GM12878 (cell line): ENCODE measurements around the gene PLCB2. TPM values are rescaled to one million over a fixed set of nuclear protein-coding genes. Genes with fewer than 3 reads are reported as not detected.

ENCODE experiments used
- BACH1 ChIP-seq: fragments of 450-650 bp; IDR thresholded peaks from 2 replicates; pipeline ENCODE4 v1.6.1; 2017; ENCODE audit warnings: mild to moderate bottlenecking, borderline replicate concordance
- BCLAF1 ChIP-seq: fragments of 450-650 bp; IDR thresholded peaks from 2 replicates; pipeline ENCODE4 v1.6.1; 2017; ENCODE audit warnings: antibody characterized with exemption, mild to moderate bottlenecking, moderate library complexity
- BHLHE40 ChIP-seq, 2 experiments: fragments of 450-650 bp in 1 of 2; IDR thresholded peaks; 2 replicates each; pipeline ENCODE4 v1.6.1; 2011 to 2017; ENCODE audit warnings: low read depth in 2 of 2, borderline replicate concordance in 1 of 2, improper control_type of control experiment in 1 of 2, low read length in 1 of 2, mild to moderate bottlenecking in 1 of 2
- ELK1 ChIP-seq: IDR thresholded peaks from 2 replicates; pipeline ENCODE4 v1.6.1; 2012; ENCODE audit warnings: low read depth, low read length, improper control_type of control experiment
- ESRRA ChIP-seq: IDR thresholded peaks from 2 replicates; pipeline ENCODE4 v1.6.1; 2012; ENCODE audit warnings: mild to moderate bottlenecking, low read length, improper control_type of control experiment
- FOS ChIP-seq: IDR thresholded peaks from 3 replicates; pipeline ENCODE4 v1.6.1; 2011; ENCODE audit warnings: borderline replicate concordance; ENCODE audit not compliant: insufficient read length; ENCODE audit errors: extremely low read depth
- MLLT1 ChIP-seq: fragments of 450-650 bp; IDR thresholded peaks from 2 replicates; pipeline ENCODE4 v1.6.1; 2016; ENCODE audit warnings: mild to moderate bottlenecking
- MTA2 ChIP-seq: fragments of 450-650 bp; IDR thresholded peaks from 2 replicates; pipeline ENCODE4 v1.6.1; 2016; ENCODE audit warnings: low read depth, mild to moderate bottlenecking, moderate library complexity
- SMAD5 ChIP-seq: IDR thresholded peaks from 2 replicates; pipeline ENCODE4 v1.6.1; 2016; ENCODE audit warnings: antibody characterized with exemption, low read depth
- TCF12 ChIP-seq: IDR thresholded peaks from 2 replicates; pipeline ENCODE4 v1.6.1; 2011; ENCODE audit warnings: low read depth, mild to moderate bottlenecking, low read length
- polyA plus RNA-seq, 11 experiments: library from polyadenylated mRNA; depleted of rRNA in 4 of 11; unstranded in 6 of 11; stranded (reverse) in 5 of 11; fragments of >200 nt; fragmentation: Nextera tagmentation in 4 of 11; fragmentation: Illumina TruSeq in 1 of 11; extraction: Ambion mirVana in 4 of 11; extraction: Trizol in 1 of 11; gene quantifications; 1 replicate in 1 of 11; 2 replicates in 10 of 11; pipeline versions ENCODE4 v1.2.1 to v1.2.3, GENCODE V29; 2011 to 2016; ENCODE audit warnings: inconsistent platforms in 2 of 11, missing spikeins in 2 of 11, low read depth in 1 of 11
- total RNA-seq, 4 experiments: library from RNA; depleted of rRNA in 3 of 4; stranded (reverse); fragments of >200 nt in 3 of 4; fragmentation: Illumina TruSeq in 1 of 4; extraction: Trizol in 1 of 4; gene quantifications; 2 replicates each; pipeline versions ENCODE4 v1.2.1 to v1.2.3, GENCODE V29; 2013 to 2021

The PLCB2 gene
- total and polyA plus RNA-seq, 10 of the 15 experiments (the other 5 are each of a cell fraction or from before 2014, with no cell fraction given) = 1.2 to 39.4 (median 10.7) TPM

- TF ChIP-seq BCLAF1 (no peak), ELK1 (no peak), MLLT1 (no peak), FOS (no peak), ESRRA (no peak), BHLHE40 (IDR thresholded peaks at IDR 0.05; ENCODE audit: borderline replicate concordance in 1 of 2, low read depth in 2 of 2, low read length in 1 of 2) (no peak), TCF12 (no peak), SMAD5 (no peak), BACH1 (no peak), MTA2 (no peak)
These were observed 12.4 kb downstream of the PLCB2 start (continued) for GRCh38 chr15:40295297-40295696.
